ENCODE results near the gene TSLP. TPM values are rescaled to one million over a fixed set of nuclear protein-coding genes. Genes with fewer than 3 reads are reported as not detected.

The TSLP gene
- 3.8 TPM for total RNA-seq

DNA sequence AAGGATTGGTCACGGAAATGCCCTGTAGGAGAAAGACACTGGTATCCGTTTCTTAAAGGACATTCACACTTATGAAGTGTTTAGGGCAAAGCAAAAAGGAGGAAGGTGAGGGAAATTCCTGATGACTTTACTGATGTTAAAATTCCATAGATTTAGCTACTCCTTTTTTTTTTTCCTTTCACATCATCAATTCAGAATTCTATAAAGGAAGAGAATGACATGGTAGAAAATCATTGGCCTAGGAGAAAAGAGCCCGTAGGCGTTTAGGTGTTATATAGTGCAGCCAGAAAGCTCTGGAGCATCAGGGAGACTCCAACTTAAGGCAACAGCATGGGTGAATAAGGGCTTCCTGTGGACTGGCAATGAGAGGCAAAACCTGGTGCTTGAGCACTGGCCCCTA is at the start of gene TSLP:
Gene TSLP (plus strand): TSS at position 301 of the 400 bp plus-strand sequence. CDS start 178 bp downstream, outside the sequence.
- no peak for ATAC-seq

DNA sequence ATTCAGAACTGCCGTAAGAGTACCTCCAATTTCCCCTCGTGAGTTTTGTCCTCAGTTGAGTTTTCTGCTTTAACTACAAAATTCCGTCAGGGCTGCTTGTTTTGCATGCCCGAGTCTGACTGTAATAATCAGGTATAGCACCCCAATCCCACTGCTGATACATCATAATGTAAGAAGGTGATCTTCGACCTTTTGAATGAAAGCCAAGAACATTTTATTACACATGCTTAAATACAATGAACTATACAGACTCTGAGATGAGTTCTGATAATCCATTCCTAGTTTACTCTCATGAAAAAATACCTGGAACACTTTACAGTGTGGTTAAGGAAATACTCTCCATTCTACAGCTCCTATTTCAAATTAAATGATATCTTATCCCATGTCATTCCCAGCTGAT is 49.2 kb upstream of the TSLP start:
- no peak for ATAC-seq

DNA sequence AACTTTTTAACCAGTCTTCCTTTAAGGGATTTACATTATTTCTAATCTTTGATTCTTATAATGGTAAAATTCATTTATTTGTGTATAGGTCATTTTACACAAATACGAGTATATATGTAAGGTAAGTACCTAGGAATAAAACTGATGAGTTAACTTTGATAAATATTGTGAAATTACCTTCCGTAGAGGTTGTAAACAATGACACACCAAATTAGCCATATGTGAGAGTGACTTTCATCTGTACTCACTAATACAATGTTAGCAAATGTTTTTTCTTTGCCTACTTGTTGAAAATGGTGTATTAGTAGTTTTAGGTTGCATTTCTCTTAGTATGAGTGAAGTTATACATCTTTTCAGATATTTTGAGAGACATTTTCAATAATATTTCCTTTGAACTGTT is 42.6 kb upstream of the TSLP start:
- no peak for ATAC-seq

DNA sequence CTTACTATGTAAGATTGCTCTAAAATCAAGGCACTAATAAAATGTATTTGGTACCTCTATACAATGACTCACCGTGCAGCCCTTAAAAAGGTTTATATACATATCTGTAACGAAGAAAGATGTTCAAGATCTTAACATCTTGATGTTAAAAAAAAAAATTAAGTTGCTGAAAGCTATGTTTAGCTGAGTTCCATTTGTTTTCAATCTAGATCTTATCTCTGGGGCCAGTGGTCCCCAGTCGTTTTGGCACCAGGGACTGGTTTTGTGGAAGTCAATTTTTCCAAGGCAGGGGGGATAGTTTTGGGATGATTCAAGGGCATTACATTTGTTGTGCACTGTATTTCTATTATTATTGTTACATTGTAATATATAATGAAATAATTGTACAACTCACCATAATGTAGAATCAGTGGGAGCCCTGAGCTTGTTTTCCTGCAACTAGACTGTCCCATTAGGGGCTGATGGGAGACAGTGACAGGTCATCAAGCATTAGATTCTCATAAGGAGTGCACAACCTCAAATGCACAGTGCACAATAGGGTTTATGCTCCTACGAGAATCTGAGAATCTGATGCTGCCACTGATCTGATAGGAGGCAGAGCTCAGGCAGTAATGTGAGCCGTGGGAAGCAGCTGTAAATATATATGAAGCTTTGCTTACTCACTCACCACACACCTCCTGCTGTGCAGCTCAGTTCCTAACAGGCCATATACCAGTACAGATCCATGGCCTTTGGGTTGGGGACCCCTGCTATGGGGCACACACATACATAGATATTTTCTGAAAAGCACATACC is 27.6 kb upstream of the TSLP start:
- no peak for ATAC-seq

DNA sequence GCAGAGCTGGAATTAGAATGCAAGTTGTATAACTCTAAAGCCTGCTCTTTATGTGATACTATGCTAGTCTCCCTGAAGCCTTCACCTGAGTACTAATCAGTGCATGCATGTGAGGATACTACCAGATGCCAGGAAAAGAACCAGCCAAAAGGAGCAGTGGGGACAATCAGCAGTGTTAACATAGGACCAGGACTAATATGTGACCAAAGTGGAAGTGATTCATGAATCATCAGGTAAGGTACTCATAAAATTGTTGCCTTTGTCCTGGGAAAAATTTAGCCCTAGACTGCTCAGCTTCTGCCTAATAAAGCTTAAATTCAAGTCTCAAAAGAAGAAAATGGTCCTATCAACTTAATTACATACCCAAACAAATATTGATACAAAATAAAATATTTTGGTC is 13.4 kb upstream of the TSLP start:
- ATAC-seq, result no peak

DNA sequence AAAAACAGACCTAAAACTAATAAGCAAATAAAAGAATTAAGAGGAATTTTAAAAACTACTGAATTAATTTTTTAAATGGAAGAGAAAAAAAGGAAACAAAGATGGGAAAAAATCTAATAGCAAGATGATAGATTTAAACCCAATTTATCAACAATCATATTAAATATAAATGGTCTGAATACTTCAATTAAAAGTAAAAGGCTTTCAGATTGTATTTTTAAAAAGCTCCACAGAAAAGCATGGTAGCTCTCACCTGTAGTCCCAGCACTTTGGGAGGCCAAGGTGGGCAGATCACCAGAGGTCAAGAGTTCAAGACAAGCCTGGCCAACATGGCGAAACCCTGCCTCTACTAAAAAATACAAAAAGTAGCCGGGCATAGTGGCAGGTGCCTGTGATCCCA is 11.3 kb upstream of the TSLP start:
- ATAC-seq, result no peak

DNA sequence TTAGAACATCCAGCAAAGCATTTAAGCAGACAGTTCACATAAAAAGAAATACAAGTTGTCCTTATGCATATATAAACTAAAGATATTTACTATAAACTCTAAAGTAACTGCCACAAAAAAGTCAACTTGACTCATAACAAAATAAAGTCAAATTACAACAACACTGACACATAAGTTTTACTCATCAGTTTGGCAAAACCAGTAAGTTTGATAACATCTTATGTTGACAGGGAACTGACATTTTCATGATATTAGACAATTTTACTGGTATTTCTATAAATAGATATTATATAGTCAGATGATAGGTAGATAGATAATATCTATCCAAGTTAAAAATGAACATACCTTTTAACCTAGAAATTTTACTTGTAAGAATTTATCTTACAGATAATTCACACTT is 9.9 kb upstream of the TSLP start:
- ATAC-seq, result no peak

DNA sequence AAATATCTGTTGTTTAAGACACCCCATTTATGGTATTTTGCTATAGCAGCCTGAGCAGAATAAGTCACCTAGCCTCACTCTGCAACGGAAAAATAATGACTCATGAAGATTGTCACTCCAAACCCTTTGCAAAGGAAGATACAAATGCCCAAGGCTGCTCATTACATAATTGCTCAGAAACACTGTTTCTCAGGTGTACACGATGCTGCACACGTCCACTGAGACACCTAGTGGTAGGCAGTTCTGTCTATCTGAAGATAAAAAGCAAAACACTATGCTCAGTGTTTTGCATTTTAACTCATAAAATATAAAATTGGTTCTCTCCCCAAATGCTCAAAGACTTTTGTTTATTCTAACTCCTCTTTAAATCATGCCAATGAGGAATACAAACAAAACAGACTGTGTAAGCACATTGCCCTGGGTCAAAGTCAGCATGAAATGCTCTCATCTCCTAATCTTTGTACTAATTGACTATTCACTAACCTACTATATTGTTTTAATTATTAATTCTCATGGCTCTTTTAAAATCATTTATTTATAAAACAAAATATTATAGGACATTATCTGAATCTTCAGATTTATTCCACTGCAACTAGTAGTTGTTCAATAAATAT is 7.7 kb upstream of the TSLP start:
- ATAC-seq, result peak; percentile 90

DNA sequence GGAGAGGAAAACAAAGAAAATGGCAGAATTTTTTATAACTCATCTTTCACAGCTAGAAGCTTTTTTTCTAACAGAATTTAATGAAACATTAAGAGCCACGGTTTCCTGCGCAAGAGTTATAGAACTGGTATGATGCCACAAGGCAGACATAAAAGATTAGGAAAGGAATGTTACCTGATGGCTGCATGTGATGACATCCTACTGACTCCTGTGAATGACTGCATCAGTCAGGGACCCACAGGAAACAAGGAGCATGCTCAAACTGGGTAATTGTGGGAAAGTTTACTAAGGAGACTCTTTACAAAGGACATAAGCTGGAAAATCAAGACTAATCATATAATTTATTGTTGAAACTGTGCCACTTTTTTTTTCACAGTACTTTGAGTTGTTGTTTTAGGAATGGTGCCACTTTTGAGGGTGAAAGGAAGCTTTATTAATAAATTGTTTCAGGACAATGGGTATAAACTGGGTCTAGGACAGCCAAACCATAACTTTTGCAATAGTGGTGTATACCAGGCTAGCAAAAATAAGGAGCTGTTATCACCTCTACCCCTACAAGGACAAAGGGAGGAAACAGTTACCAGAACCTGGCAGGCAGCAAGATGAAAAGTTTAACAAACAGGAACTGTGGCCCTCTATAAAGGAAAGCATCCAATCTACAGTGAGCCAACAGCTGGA is 5.1 kb upstream of the TSLP start:
- peak; percentile 79 for ATAC-seq

DNA sequence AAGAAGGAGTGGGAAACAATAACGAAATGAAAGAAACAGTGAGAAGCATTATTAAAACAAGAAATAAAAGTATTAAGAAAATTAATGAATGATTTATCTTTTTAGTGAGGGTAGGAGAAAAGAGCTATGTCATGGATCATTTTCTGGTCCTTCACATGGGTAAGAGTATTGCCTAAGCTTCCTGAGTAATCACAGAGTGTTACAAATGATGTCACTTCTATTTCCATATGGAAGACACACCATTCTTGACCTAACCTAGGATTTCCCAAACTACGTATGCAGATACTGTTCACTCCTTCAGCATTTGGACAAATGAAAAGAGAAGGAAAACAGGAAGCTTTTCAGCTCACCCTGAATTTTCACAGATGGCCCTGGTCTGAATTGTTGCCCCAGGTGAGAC is 3.3 kb upstream of the TSLP start:
- no peak for ATAC-seq

DNA sequence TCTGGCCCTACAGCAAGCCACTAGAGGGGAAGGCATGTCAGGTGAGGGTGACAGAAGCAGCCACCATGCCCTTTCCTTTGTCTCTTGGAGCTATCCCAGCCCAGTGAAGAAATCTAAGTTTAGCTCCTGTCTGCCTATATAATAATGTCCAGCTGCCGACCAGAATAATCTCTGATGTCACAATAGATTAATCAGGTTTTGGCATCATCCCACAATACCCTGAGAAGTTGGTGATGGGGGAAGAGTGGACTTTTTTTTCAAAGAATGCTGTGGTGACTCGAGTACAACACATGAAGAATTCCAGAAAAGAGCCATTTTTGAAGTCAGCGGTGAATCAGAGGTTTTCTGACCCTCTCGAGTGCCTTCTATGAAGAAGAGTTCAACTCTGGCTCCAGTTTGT is 1.7 kb upstream of the TSLP start:
- no peak for ATAC-seq

DNA sequence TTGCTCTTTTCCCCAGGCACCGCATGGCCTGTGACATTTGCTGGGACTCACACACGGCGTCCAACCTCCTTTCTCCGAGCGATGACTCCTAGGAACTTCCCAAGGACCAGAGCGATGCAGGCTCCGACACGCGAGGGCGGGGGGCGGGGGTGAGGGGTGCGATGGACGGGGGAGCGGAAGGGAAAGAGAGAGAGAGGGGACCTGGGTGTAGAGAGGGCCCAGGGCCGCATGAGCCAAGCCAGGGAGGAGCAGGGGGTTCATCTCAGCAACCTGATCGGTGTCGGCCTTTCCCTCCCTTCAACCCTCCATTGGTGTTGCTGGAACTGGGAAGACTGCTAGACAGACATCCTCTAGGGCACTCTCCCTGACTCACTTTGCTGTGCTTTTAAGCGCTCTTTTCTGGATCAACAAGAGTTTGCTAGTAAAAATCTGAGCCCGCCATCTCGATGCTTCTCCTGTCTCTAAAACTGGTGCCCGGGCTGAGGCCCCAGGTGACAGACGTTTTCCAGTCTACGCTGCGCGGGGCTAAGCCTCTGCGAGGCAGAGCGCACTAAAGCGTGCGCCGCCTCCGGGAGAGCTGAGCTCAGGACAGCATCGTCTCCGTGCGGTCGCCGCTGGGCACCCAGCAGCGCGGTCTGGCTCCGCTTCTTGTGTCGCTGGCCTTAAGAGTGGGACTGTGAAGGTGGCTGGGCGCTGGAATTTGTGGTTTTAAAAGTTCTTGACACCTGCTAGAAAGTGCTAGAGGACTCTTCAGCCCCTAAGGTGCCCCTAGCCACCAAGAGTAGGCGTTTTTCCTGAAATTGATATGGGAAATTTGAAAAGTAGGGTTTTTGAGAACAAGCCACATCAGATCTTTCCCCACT is 1.0 kb upstream of the TSLP start:
- no peak for ATAC-seq

DNA sequence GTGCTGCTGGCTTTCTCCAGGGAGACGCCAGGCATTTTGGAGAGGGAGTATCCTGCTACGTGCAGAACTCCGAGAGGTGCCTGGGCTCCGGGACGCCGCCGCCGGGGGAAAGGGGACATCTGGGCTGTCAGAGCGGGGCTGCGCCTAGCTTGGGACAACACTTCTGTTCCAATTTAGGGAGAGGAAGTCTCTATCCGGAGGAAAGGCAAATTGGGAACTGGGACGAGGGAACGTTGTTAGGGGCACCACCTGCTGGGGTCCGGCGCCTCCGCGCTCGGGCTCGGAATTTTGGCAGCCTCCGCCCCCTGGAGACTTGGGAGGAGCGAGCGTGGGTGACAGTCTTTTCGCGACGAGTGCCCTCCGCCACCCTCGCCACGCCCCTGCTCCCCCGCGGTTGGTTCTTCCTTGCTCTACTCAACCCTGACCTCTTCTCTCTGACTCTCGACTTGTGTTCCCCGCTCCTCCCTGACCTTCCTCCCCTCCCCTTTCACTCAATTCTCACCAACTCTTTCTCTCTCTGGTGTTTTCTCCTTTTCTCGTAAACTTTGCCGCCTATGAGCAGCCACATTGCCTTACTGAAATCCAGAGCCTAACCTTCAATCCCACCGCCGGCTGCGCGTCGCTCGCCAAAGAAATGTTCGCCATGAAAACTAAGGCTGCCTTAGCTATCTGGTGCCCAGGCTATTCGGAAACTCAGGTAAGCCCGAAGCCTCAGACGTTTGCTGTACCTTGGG is 1.6 kb downstream of the TSLP start:
- ATAC-seq, result peak; percentile 81

DNA sequence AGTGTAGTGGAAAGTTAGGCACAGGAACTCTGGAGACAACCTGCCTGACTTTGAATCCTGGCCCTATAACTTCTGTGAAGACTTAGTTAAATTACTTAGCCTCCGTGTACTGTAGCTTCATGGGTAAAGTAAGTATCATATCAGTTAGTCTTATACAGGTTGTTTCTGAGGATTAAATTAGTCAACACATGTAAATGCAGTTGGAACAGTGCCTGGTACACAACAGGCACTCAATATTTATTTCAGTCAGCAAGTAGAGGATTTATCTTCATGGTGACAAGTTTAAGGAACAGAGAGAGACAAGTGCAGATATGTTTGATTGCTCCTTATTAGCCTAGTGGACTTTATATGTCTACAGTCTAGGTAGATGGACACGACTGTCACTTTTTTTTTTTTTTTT is 2.7 kb downstream of the TSLP start:
- ATAC-seq, result no peak

DNA sequence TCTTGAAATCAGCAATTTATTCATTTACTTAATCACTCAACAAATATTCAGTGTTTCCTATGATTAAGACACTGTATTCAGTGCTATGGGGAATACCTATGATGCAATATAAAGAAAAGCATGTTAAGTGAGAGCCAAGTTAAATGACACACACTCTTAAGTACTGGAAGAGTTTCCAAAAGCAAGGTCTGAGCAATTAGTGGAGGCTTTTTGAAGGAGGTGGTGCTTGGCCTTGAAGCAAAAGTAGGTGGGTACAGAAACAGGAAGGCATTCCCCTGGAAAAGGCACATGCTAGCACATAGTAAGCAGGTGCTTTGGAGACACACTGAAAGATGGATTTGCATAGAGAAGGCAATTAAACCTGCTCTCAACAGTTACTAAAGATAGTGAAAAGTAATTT is 4.0 kb downstream of the TSLP start:
- ATAC-seq, result peak; percentile 92

DNA sequence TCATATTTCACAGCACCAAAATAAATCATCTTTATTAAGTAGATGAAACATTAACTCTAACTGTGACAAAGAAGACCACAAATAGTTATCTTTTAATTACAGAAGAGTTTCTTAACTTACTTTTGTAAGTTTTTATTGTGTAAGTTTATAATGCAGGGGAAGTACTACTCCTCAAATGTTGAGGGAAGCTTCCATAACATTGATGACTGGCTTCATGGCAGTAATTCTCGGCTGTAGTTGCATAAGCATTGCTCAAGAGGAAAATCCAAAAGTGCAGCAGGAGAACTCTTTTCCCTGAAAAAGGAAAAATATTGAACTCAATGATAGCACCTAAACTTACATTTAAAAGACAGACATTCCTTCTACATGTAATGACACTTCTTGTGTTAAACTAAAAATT is 4.6 kb downstream of the TSLP start:
- ATAC-seq, result no peak

DNA sequence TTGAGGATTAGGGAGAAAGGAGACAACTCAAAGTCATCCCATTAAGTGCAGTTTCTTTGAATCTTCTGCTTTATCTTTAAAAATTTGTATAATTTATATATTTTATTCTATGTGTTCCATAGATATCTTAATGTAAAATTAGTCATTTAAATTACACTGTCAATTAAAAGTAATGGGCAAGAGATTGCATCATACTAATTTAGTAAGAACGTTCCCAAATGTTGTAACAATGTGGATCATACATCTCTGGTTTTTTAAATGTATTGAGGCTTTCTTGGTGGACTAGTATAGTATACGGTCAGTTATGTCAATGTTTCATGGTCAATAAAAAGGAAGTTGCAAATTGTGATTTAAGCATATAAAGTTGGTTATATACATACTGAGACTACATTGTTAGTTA is 6.2 kb downstream of the TSLP start:
- ATAC-seq, result no peak

DNA sequence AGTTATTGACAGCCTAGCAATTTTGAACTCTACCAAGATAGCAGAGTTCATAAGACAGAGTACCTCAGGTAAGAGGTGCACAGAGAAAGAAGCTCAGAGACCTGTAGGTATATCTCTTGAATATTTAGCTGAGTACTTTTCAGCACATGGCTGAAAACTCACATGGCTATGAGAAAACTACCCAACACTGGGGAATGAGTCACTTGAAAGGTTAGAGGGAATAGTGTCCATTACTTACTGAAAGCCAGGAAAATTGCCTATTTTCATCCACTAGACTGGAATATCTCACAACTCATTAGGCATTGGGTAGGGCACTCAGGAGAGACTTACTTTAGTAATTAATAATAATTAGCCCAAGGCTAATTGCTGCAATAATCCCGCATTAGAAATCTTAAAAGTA is 8.3 kb downstream of the TSLP start:
- ATAC-seq, result no peak

DNA sequence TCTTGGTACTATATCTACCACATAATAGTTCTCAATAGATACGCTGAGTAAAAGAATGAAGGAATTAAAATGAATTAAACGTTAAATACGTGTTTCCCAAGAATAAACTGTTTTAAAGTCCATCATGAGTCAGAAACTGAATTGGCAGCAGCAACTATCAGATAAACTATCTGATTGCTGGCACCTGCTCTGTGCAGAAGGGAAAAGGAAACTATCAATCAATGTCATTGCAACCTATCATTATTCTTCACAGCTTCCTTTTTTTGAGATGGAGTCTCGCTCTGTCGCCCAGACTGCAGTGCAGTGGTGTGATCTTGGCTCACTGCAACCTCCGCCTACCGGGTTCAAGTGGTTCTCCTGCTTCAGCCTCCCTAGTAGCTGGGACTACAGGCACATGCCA is 11.8 kb downstream of the TSLP start:
- no peak for ATAC-seq

DNA sequence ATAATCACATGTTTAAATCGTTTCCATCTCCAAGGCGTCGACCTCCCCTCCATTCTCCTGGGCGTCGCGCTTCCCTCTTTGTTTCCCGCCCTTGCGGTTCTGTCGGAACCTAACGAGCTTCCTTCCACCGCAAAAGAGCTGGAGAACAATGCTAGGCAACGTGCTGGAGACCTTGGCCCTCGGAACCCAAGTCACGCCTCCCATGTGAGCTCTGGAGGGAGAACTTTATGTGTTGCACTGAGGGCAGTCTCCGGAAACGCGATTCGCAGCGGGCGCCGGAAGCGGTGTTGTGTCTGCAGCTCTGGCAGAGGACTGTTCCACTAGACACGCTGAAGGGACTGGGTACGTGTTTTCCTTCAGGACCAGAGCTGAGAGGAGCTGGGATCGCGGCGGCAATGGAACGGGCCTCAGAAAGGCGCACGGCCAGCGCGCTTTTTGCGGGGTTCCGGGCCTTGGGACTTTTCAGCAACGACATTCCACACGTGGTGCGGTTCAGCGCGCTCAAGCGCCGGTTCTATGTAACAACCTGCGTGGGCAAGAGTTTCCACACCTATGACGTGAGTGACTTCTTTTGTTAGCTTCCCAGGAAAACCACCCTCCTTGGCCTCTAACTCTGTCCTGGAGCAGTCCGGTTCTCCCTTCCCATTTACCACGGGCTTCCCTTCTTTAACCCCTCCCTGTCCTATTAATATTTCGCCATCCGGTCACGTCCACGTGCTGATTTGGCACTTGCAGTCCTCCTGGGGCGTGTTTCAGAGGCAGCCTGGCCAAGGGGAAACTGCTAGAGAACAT is 20.7 kb downstream of the TSLP start, which contains the start of gene WDR36:
Gene WDR36 (plus strand): TSS at position 287 of the 792 bp plus-strand sequence. CDS start 109 bp downstream, at position 396.
- ATAC-seq, result peak; percentile 100

DNA sequence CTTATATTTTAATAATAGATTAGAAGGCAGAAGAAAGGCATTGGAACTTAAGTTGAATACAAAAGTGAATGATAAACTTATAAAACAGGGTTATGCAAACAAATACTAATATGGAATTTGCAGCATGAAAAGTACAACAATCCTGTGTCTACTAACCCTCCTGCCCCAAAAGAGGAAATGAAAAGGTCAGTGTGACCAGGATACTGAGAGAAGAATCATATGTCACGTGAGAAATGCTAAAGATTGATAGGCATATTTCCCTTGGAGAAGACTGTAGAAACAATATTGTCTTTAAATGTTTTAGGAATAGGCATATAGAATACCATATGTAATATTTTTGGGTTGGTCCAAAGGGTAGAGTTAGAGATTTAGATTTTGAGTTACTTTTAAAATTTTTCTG is 24.5 kb downstream of the TSLP start:
- no peak for ATAC-seq

All from esophagus mucosa (tissue), 1 donor.